SHP77 treated with DMSO at 0.1 percent for 48 hours (cell line): ENCODE data around the gene TSPAN9.
A peak's percentile ranks its signal among the peaks of the same experiment; 100 is the strongest.

Experiments
- DNase-seq: peaks from one replicate; lab custom pipeline; 2025; lab: John Stamatoyannopoulos, UW

TSPAN9 gene

GRCh38 chr12:3225154-3225795 is 148.1 kb downstream of the TSPAN9 start:
- DNase-seq, result no peak

GRCh38 chr12:3225796-3226180 is 148.6 kb downstream of the TSPAN9 start:
- DNase-seq, result no peak

- no peak for DNase-seq
Measured at GRCh38 chr12:3226264-3226663, 149.1 kb downstream of the TSPAN9 start.

GRCh38 chr12:3227076-3227975 is 150.1 kb downstream of the TSPAN9 start:
- no peak for DNase-seq

GRCh38 chr12:3228552-3228951 is 151.4 kb downstream of the TSPAN9 start:
- DNase-seq, result no peak

- DNase-seq, result no peak
Measured at GRCh38 chr12:3229577-3229976, 152.4 kb downstream of the TSPAN9 start.

- no peak for DNase-seq
Measured at GRCh38 chr12:3230758-3231375, 153.7 kb downstream of the TSPAN9 start.

- no peak for DNase-seq
Measured at GRCh38 chr12:3231399-3231876, 154.3 kb downstream of the TSPAN9 start.

GRCh38 chr12:3233797-3234196 is 156.6 kb downstream of the TSPAN9 start:
- no peak for DNase-seq

- DNase-seq, result peak; percentile 46
Measured at GRCh38 chr12:3236345-3237187, 159.4 kb downstream of the TSPAN9 start.

GRCh38 chr12:3238196-3238595 is 161.0 kb downstream of the TSPAN9 start:
- DNase-seq, result no peak

GRCh38 chr12:3241621-3242020 is 164.4 kb downstream of the TSPAN9 start:
- DNase-seq, result no peak

GRCh38 chr12:3242199-3242863 is 165.2 kb downstream of the TSPAN9 start:
- DNase-seq, result no peak

- DNase-seq, result no peak
Measured at GRCh38 chr12:3243376-3244084, 166.4 kb downstream of the TSPAN9 start.

- DNase-seq, result no peak
Measured at GRCh38 chr12:3244219-3244750, 167.1 kb downstream of the TSPAN9 start.

- no peak for DNase-seq
Measured at GRCh38 chr12:3246253-3246652, 169.1 kb downstream of the TSPAN9 start.

GRCh38 chr12:3247077-3247476 is 169.9 kb downstream of the TSPAN9 start:
- no peak for DNase-seq

- DNase-seq, result no peak
Measured at GRCh38 chr12:3247629-3248161, 170.5 kb downstream of the TSPAN9 start.

GRCh38 chr12:3249081-3249800 is 172.1 kb downstream of the TSPAN9 start:
- DNase-seq, result no peak
